ENCODE data around the gene CYSLTR2.
"Not testable (repeated sequence)": the region's sequence is repeated elsewhere in the genome, so short reads cannot be mapped to it uniquely, and the experiment has no call there.

Gene CYSLTR2

DNA sequence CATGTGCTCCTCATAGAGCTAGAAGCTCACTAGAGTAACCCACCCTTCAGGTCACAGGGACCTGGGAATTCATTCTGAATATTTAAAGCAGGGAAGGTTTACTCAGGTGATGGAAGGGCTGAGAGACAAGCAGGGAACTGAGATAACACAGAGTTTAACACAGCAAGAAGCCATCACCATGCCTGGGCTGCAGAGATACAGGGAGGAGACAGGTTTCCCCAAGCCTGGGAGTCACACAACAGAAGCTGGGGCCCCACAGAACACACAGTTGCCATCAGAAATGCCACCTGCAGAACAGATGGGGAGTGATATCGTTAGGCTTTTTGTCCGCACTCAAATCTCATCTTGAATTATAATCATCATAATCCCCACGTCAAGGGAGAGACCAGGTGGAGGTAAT is 7.9 kb upstream of the CYSLTR2 start:
- DNase-seq, result no peak

DNA sequence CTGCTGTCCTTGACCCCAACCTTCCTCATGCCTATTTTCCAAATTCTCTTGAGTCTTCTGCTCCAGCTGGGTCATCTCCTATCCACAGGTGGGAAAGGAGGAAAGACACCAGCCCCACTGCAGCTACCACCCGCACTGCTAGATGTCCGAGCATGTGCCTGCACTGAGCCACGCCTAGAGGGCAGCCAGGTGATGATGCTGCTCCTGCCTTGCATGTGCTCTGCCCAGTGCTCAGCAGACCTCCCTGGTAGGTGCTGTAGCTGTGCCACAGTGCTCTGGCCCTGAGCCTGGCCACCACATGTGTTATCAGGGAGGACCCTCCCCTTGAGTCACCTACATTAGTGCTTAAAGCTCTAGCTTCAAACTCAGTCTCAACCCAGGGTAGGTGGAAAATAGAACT is 6.9 kb upstream of the CYSLTR2 start:
- no peak for DNase-seq

GRCh38 chr13:48647625-48648024 is 6.1 kb upstream of the CYSLTR2 start:
- no peak for DNase-seq

- no peak for DNase-seq
These were observed 5.3 kb upstream of the CYSLTR2 start for GRCh38 chr13:48648446-48648845.

- DNase-seq, result no peak
These were observed 768 bp upstream of the CYSLTR2 start for GRCh38 chr13:48652851-48653471.

GRCh38 chr13:48654511-48654910 is 782 bp downstream of the CYSLTR2 start:
- DNase-seq, result no peak

- DNase-seq, result no peak
These were observed 1.6 kb downstream of the CYSLTR2 start for GRCh38 chr13:48655291-48655690.

DNA sequence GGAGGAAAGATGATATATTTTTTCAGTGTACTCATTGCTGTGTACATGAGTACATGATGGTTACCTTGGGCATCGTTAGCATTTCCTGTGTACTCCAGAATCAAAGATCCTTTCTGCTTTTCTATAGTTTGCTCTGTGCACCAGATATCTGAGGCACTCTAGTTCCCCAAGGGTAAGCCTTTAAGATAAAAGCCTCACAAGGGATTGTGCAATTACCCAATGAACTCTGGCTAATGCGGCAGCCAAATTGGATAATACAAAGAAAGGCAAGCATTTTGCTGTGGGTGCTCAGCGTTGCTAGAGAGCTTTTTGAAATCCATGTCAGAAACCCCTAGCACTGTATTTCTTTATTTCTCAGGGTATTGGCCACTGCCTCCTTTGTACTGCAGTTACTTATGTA is 2.9 kb downstream of the CYSLTR2 start:
- no peak for DNase-seq

DNA sequence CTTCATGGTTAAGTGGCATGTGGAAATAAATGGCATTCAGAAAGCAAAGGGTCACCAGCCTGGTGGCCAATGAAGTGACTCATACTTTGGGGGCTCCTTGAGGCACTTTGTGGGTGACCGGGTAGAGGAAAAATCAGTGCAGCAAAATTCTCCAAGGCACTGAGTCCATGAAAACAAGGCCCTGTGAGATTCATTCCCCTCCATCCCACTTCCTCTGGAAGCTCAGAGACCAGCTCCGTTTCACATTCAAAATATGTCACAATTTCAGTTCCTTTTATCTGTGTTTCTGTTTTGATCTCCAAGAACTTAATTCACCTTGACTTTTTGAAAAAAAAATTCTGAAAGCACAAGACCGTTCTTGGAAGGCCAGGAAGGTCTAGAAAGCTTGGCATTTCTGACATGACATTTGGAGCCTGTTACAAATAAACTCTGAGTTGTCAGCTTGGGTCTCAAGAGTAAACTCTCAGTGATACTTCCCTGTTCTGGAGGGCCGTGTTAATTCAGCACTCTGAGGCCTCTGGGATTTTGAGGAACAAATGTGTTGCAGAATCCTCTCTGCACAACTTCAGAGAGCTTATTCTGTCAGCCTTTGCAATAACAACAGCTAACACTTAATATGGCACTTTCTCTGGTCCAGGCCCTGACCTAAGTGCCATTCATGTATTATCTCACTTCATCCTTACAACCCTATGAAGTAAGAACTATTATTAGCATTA is 6.8 kb downstream of the CYSLTR2 start:
- no peak for DNase-seq

DNA sequence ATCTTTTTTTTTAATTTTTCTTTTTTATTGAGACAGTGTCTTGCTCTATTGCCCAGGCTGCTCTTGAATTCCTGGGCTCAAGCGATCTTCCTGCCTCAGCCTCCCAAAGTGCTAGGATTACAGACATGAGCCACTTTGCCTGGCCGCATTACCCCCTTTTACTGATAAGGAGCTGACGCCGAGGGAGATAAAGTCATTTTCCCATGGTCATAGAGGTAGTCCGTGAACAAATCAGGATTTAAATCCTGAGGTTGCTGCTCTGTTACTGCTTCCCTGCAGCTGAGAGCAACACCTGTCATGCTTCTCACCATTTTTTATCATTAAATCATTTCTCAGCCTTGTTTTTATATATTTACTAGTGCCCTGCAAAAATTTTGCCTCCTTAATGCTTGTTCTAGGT is 7.4 kb downstream of the CYSLTR2 start:
- no peak for DNase-seq

GRCh38 chr13:48662226-48662625 is 8.5 kb downstream of the CYSLTR2 start:
- DNase-seq, result no peak

GRCh38 chr13:48667136-48667535 is 13.4 kb downstream of the CYSLTR2 start:
- DNase-seq, result no peak

GRCh38 chr13:48671421-48671820 is 17.7 kb downstream of the CYSLTR2 start:
- not testable (repeated sequence) for DNase-seq

- DNase-seq, result no peak
These were observed 21.5 kb downstream of the CYSLTR2 start for GRCh38 chr13:48675247-48675646.

GRCh38 chr13:48678316-48678715 is 24.6 kb downstream of the CYSLTR2 start:
- no peak for DNase-seq

DNA sequence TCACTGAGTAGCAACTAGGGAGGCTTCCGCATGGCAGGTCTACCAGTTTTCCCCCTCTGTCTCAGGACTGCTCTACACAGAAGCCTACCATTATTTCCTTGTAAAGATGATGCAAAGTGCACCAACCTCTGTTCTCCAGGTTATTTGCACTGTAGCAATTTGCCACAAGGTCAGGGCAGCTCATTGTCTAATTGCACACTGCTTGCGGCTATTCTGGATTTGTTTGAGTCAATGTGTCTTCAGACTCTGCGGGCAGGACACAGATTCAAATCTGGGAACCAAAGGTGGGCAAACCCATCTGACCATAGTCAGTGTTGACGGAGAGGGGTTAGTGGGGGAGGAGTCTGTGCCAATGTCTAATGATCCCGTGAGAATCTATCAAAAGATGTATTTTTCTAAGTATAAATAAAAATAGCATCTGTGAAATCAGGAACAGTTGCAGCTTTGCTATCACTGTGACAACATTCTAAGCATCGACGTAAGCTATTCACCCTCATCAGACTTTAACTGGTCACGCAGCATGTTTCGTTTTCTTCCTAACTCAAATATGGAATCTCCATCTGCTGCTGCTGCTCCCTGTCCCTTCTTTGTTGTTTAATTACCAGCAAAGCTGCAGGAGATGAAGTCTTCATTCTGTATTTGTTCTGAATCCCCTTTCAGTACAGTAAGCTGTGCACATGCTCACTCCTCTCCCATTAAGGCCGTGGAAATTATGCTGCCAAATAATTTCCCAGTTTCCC is 26.4 kb downstream of the CYSLTR2 start:
- DNase-seq, result no peak

GRCh38 chr13:48680756-48681392 is 27.1 kb downstream of the CYSLTR2 start:
- no peak for DNase-seq

GRCh38 chr13:48681905-48682304 is 28.2 kb downstream of the CYSLTR2 start:
- DNase-seq, result no peak

GRCh38 chr13:48682436-48682835 is 28.7 kb downstream of the CYSLTR2 start:
- no peak for DNase-seq

DNA sequence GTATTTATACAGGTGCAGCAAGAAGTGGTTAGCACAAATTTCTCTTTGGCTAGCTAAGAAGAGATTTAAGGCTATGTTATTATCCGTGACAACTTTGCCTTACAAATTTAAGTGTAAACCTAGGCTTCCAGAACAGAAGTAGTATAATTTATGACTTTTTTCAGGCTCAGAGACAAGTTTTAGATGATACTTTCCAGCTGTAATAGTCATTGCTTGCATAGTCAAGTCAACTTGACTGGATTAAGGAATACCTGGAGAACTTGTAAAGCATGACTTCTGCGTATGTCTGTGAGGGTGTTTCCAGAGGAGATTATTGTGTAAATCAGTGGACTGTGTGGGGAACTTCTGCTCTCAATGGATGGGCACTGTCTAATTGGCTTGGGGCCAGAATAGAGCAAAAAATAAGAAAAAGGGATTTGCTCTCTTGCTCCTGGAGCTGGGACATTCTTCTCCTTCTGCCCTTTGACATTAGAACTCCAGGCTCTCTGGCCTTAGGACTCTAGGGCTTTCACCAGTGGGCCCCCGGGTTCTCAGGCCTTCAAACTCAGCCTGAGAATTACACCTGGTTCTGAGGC is 33.0 kb downstream of the CYSLTR2 start:
- DNase-seq, result no peak

- DNase-seq, result no peak
These were observed 33.5 kb downstream of the CYSLTR2 start for GRCh38 chr13:48687249-48687648.

GRCh38 chr13:48693998-48694397 is 40.3 kb downstream of the CYSLTR2 start:
- DNase-seq, result no peak

- no peak for DNase-seq
These were observed 42.0 kb downstream of the CYSLTR2 start for GRCh38 chr13:48695776-48696175.

Measured in stimulated activated CD4-positive, alpha-beta T cell treated with anti-CD3 and anti-CD28 coated beads, Interleukin-1b, Interleukin-23, amount 100 ng/mL, for 48 hours (primary cell).